ENCODE data around the gene SAMD4B. TPM values are rescaled to one million over a fixed set of nuclear protein-coding genes. Genes with fewer than 3 reads are reported as not detected.

SAMD4B gene
- total and polyA plus RNA-seq, 10 of the 15 experiments (the other 5 are each of a cell fraction or from before 2014, with no cell fraction given), result 2.4 to 43.3 (median 23.9) TPM

DNA sequence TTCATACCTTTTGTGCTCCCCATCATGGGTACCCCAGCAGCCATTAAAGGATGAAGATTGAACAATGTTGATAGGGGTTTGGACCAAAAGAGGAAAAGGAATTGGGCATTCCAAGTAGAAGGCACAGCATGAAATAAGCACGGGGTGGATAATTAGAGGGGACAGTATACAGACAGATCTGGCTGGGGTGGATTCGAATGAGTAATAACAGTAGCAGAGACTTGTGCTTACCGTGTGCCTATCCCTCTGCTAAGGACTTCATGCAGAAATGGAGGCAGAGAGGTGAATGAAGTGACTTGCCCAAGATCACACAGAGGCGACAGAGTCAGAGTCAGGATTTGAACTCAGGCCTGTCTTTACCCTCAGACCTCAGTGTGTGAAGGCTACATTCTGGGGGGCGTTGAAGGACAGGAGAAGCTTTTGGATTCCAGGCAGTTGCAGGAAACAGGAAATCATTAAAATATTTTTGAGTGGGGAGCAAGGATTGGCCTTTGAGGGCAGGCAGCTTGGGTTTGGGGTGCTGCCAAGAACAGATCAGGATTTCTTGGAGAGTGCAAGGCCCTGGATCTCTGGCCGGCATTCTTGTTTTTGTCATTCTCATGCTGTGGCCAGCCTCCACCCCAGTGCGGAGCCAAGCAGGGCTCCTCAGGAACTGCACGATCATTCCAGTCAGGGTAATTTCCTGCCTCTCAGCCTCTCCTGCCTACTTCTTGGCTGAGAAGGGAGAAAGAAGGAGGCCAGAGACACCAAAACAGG, 30.0 kb downstream of the SAMD4B start:
- H3K4me2 ChIP-seq (ENCODE audit: control insufficient read depth, insufficient read depth), result no peak overlapping the region
- SMC1A ChIA-PET (ENCODE audit: uncharacterized antibody, unreplicated experiment), result no interaction called here
- H3K9ac ChIP-seq (ENCODE audit: control insufficient read depth, insufficient read depth, low read length), result no peak overlapping the region
- in situ Hi-C loops (cut with MboI), result no loop called here
- RAD21 ChIA-PET (ENCODE audit: unreplicated experiment), result no interaction called here
- DNase-seq (ENCODE audit: low read depth, low spot score) (no peak), FAIRE-seq (no peak), ATAC-seq (no peak)
- no peaks in the 10 kb centered on the region for H3K9me3 ChIP-seq (replicated peaks; ENCODE audit: control insufficient read depth, insufficient read depth, low read length)
- WGBS (ENCODE audit: insufficient coverage, insufficient replicate concordance, low lambda C conversion rate, missing lambda C conversion rate), result 57% methylated on average over 8 of the region's 8 CpGs
- no peaks in the 10 kb centered on the region for H4K20me1 ChIP-seq (ENCODE audit: control insufficient read depth, insufficient read depth)
- TF ChIP-seq NFIC (IDR thresholded peaks at IDR 0.05; ENCODE audit: low read depth, low read length) (no peak), SMAD1 (IDR thresholded peaks at IDR 0.05; ENCODE audit: low read depth, partially characterized antibody) (no peak), ZNF384 (IDR thresholded peaks at IDR 0.05; ENCODE audit: borderline replicate concordance, low read depth, low read length) (no peak), SMC3 (IDR thresholded peaks at IDR 0.05; ENCODE audit: borderline replicate concordance, low read length) (no peak), HDAC6 (IDR thresholded peaks at IDR 0.05; ENCODE audit: unreplicated experiment) (no peak), HDAC2 (IDR thresholded peaks at IDR 0.05) (no peak), NR2F1 (conservative IDR thresholded peaks at IDR 0.05) (no peak), KDM1A (IDR thresholded peaks at IDR 0.05; ENCODE audit: borderline replicate concordance) (no peak), SMARCA5 (IDR thresholded peaks at IDR 0.05) (no peak), NRF1 (conservative IDR thresholded peaks at IDR 0.05; ENCODE audit: low read depth, low read length) (no peak), RBBP5 (conservative IDR thresholded peaks at IDR 0.05) (no peak), IRF4 (IDR thresholded peaks at IDR 0.05; ENCODE audit: low read depth, low read length) (no peak), MYC (IDR thresholded peaks at IDR 0.05; ENCODE audit: insufficient read depth, insufficient read length, insufficient replicate concordance, low read length, severe bottlenecking) (no peak), PAX8 (IDR thresholded peaks at IDR 0.05) (no peak)
- TF ChIP-seq, protein P1, sequence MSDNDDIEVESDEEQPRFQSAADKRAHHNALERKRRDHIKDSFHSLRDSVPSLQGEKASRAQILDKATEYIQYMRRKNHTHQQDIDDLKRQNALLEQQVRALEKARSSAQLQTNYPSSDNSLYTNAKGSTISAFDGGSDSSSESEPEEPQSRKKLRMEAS (IDR thresholded peaks at IDR 0.05; ENCODE audit: low read depth, low read length), result no peak
- H3K79me2 ChIP-seq (ENCODE audit: control insufficient read depth, insufficient read depth, low read length), result no peaks in the 10 kb centered on the region
- H3K27me3 ChIP-seq (replicated peaks in 1 of 2; ENCODE audit: control insufficient read depth in 2 of 2, insufficient read depth in 2 of 2, low read length in 1 of 2), result no peaks in the 10 kb centered on the region
- CTCF ChIA-PET, result no interaction called here
- POLR2A ChIA-PET, result no interaction called here
- H3K4me3 ChIP-seq, result no peak overlapping the region
- BruUV-seq (replicated peaks), result no TSS peak
- no peak overlapping the region for H2AFZ ChIP-seq (ENCODE audit: control insufficient read depth, low read depth, low read length)
- no peaks in the 10 kb centered on the region for H3K4me1 ChIP-seq (ENCODE audit: control insufficient read depth, insufficient read depth, low read length)
- H3K36me3 ChIP-seq (ENCODE audit: control insufficient read depth in 2 of 2, insufficient read depth in 2 of 2, low read length in 1 of 2), result peaks cover 8 to 28% of the 10 kb centered on the region in 2 experiments; a peak in 3 of 4 replicates
- intact Hi-C loops (cut with micrococcal nuclease; ENCODE audit: unreplicated experiment), result no loop called here
- no peak overlapping the region for H3K27ac ChIP-seq (ENCODE audit: control insufficient read depth, insufficient read depth)
